GM12873 (cell line): ENCODE measurements around the gene SMAD5.
A peak's percentile ranks its signal among the peaks of the same experiment; 100 is the strongest.

Source experiments
- CTCF ChIP-seq: IDR thresholded peaks from 2 replicates; pipeline ENCODE4 v1.5.1; 2012; ENCODE audit warnings: low read depth, mild to moderate bottlenecking, moderate library complexity, low read length, control low read depth; ENCODE audit not compliant: insufficient read depth; ENCODE audit errors: missing control alignments

The SMAD5 gene

DNA sequence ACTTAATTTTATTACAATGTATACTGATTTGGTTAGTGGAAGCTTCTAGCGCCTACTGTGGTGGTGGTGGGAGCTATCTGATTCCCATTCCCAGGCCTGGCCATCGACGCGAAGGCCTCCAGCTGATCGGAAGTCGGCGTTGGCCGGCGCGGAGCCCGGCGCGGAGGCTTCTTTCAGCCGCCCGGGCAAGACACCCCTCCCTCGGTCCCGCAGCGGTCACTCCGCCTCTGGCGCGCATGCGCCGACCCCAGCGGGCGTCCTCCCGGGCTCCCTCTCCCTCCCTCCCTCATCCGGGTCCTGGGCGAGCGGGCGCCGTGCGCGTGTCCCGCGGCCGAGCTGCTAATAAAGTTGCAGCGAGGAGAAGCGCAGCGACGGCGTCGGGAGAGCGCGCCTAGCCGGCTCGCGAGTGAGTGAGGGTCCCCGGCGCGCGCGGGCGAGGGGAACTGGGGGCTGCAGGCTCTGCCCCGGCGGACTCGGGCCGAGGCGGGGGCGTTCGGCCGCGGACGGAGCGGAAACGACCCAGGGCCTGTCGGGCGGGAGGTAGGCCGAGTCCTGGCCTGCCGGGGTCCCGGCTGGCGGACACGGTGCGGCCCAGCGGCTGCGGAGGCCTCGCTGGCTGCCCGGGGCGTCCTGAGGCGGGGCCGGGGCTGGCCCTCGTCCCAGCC, at the start of gene SMAD5:
SMAD5 (plus strand) TSS at position 289 of the 665 bp plus-strand sequence. CDS start 20,916 bp downstream, outside the sequence.
- peak; percentile 7 for TF ChIP-seq CTCF

- TF ChIP-seq CTCF, result no peak
These were observed 47.9 kb upstream of the SMAD5 start for GRCh38 chr5:136084698-136085097.

GRCh38 chr5:136086783-136087566, 45.7 kb upstream of the SMAD5 start:
- no peak for TF ChIP-seq CTCF

- TF ChIP-seq CTCF, result no peak
These were observed 44.4 kb upstream of the SMAD5 start for GRCh38 chr5:136087961-136088871.

GRCh38 chr5:136089791-136090190, 42.9 kb upstream of the SMAD5 start:
- no peak for TF ChIP-seq CTCF

- no peak for TF ChIP-seq CTCF
These were observed 42.3 kb upstream of the SMAD5 start for GRCh38 chr5:136090319-136090718.
